GM18505 (cell line): Measurements from ENCODE around the gene PINK1.

Experiments
- ATAC-seq: cut with Tn5 transposase; IDR thresholded peaks from one replicate; pipeline ENCODE4 v1.9.1; 2021; ENCODE audit not compliant: unreplicated experiment
- POLR2A ChIP-seq: IDR thresholded peaks from 4 replicates; pipeline ENCODE4 v1.6.1; 2011; ENCODE audit warnings: borderline replicate concordance; ENCODE audit not compliant: insufficient read depth, insufficient read length; ENCODE audit errors: extremely low read depth

Gene PINK1

GRCh38 chr1:20640183-20640597 is 6.9 kb downstream of the PINK1 start:
- no peak for ATAC-seq
- no peak for TF ChIP-seq POLR2A

GRCh38 chr1:20641975-20642374 is 8.7 kb downstream of the PINK1 start:
- TF ChIP-seq POLR2A, result no peak
- ATAC-seq, result no peak

GRCh38 chr1:20643080-20643479 is 9.8 kb downstream of the PINK1 start:
- TF ChIP-seq POLR2A, result no peak
- no peak for ATAC-seq

- TF ChIP-seq POLR2A, result no peak
- no peak for ATAC-seq
Measured at GRCh38 chr1:20644416-20644815, 11.2 kb downstream of the PINK1 start.

GRCh38 chr1:20645414-20645813 is 12.2 kb downstream of the PINK1 start:
- no peak for TF ChIP-seq POLR2A
- no peak for ATAC-seq

GRCh38 chr1:20648438-20648837 is 15.2 kb downstream of the PINK1 start:
- TF ChIP-seq POLR2A, result no peak
- ATAC-seq, result no peak

- TF ChIP-seq POLR2A, result no peak
- ATAC-seq, result no peak
Measured at GRCh38 chr1:20648946-20649345, 15.7 kb downstream of the PINK1 start.

GRCh38 chr1:20652300-20652699 is 19.0 kb downstream of the PINK1 start:
- no peak for TF ChIP-seq POLR2A
- no peak for ATAC-seq

- TF ChIP-seq POLR2A, result no peak
- ATAC-seq, result no peak
Measured at GRCh38 chr1:20654104-20654690, 20.9 kb downstream of the PINK1 start.

GRCh38 chr1:20657024-20657423 is 23.8 kb downstream of the PINK1 start:
- no peak for ATAC-seq
- no peak for TF ChIP-seq POLR2A

GRCh38 chr1:20658166-20658915 is 25.1 kb downstream of the PINK1 start:
- ATAC-seq, result no peak
- TF ChIP-seq POLR2A, result no peak

- TF ChIP-seq POLR2A, result no peak
- ATAC-seq, result no peak
Measured at GRCh38 chr1:20660363-20660762, 27.1 kb downstream of the PINK1 start.

- no peak for ATAC-seq
- no peak for TF ChIP-seq POLR2A
Measured at GRCh38 chr1:20660847-20661206, 27.6 kb downstream of the PINK1 start.
